NCI-H345 treated with DMSO at 0.1 percent for 48 hours (cell line): ENCODE measurements around the gene DTX3L.

Source experiments
- DNase-seq: peaks from one replicate; lab custom pipeline; 2025; ENCODE audit not compliant: unreplicated experiment; lab: John Stamatoyannopoulos, UW

The DTX3L gene

GRCh38 chr3:122602011-122602710, 38.0 kb downstream of the DTX3L start:
- no peak for DNase-seq

DNA sequence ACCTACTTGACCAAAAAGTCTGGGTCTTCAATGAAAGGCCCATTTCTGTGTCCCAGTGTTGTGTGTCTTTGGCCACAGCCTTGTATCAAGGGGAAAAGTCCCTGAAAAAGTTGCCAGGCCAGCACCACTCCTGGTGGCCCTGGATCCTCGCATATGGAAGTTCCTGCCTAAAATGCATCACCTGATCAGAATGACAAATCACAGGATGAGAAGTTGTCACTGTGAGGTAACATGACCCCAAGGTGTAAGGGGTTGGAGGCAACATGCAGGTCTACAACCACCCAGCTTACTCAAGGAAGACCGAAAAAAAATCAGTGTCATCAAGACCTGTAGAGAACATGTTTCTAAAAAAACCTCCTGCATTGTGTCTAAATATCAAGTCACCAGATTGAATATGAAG, 38.9 kb downstream of the DTX3L start:
- DNase-seq, result no peak

DNA sequence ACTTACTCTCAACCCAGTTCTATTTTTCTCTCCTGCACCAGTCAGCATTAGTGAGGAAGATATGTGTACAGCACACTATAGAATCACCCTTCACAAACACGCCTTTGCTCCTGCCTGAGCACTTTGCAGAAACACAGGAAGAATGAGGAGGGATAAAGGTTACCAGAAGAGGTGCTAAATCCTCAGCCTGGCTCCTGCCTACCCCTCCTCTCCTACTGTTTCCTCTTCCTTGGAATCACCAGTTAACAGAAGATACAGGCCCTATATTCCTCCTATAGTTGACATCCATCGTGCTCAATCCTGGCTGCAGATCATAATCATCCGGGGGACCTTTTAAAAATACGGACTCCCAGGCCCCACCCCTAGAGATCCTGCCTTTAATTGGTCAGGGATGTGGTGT, 42.2 kb downstream of the DTX3L start:
- no peak for DNase-seq

- DNase-seq, result no peak
Observed at GRCh38 chr3:122608916-122609315, 44.8 kb downstream of the DTX3L start.

GRCh38 chr3:122609798-122610559, 45.8 kb downstream of the DTX3L start:
- DNase-seq, result no peak

DNA sequence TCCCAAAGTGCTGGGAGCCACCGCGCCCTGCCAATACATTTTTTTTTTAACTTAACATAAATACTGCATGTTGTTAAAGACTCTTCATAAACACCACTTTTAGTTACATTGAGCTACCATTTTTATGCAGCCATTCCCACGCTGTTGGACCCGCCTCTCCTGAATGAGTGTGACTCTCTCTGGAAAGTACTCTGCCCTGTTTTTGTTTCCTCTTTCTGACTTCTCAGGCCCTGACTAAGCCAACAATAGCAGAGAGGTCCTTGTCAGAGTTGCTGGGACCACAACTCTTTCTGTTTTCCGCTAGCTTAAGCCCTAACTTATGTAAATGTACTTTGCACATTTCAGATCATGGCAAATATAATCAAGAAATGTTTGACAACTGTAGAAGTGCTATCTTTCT, 48.6 kb downstream of the DTX3L start:
- no peak for DNase-seq

DNA sequence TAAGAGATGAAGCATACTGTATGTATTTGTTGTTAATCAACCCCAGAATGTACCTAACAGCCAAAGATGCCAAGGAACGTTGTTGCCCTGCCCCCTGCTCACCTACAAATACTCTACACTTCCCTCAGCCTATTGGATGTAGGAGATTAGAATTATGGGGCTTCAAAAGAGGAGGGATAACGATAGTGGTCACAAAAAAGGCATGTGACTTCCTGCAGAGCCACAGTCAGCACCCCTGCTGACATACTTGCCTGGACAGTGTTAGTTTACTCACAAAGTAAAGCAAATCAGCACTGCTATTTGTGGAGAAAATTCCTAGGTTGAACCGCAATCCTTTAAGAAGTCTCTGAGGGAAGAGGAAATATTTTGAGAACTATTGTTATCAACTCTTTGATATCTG, 51.2 kb downstream of the DTX3L start:
- DNase-seq, result no peak

GRCh38 chr3:122618614-122619013, 54.5 kb downstream of the DTX3L start:
- DNase-seq, result no peak

- DNase-seq, result no peak
Observed at GRCh38 chr3:122619040-122619439, 54.9 kb downstream of the DTX3L start.

DNA sequence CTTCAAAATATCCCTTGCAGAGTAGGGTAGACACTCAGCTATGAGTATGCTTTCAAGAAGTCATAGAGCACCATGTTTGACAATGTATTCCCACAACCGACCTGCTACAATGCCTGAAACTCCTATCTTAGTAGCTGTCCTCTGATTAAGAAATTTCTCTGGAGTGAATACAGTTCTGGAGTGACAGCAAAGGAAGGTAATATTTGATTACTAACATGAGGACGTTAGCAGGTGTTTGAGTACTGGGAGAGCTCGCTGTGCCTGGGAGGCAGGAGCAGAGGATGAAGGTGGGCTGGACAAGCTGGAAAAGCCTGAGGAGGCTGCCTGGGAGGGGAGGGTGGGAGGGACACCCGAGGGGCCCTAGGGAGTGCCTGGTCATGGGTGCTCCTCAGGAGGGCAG, 56.3 kb downstream of the DTX3L start:
- DNase-seq, result no peak

- DNase-seq, result no peak
Observed at GRCh38 chr3:122621112-122621511, 57.0 kb downstream of the DTX3L start.

- no peak for DNase-seq
Observed at GRCh38 chr3:122623031-122623829, 59.1 kb downstream of the DTX3L start.
